OCI-LY1 (cell line): Measurements from ENCODE around the gene CT45A8.
"Not testable (repeated sequence)": the region's sequence is repeated elsewhere in the genome, so short reads cannot be mapped to it uniquely, and the experiment has no call there.

Source experiments
- H2AFZ ChIP-seq: fragments of 200-600 bp; sonication (generic), shearing (Covaris generic); 2 replicates; pipeline ENCODE4 v1.6.0; 2014; ENCODE audit warnings: antibody characterized with exemption, mild to moderate bottlenecking, low read length
- H3F3A ChIP-seq: fragments of 200-600 bp; sonication (generic), shearing (Covaris generic); 2 replicates; pipeline ENCODE4 v1.6.0; 2014; ENCODE audit warnings: mild to moderate bottlenecking, antibody characterized with exemption, low read length, moderate library complexity; ENCODE audit not compliant: insufficient read depth
- H3K27ac ChIP-seq: fragments of 200-600 bp; sonication (generic); 2 replicates; pipeline ENCODE4 v1.5.1; 2014; ENCODE audit warnings: low read length, mixed run types, mild to moderate bottlenecking, low read depth; ENCODE audit not compliant: poor library complexity, severe bottlenecking
- H3K27me3 ChIP-seq: fragments of 200-600 bp; sonication (generic); 2 replicates; pipeline ENCODE4 v1.6.0; 2014; ENCODE audit warnings: antibody characterized with exemption, mild to moderate bottlenecking, low read length, moderate library complexity; ENCODE audit not compliant: insufficient read depth
- H3K36me3 ChIP-seq: fragments of 200-600 bp; sonication (generic); 2 replicates; pipeline ENCODE4 v1.6.1; 2014; ENCODE audit warnings: mild to moderate bottlenecking, antibody characterized with exemption, low read length, moderate library complexity, mixed read lengths; ENCODE audit not compliant: insufficient read depth
- H3K4me1 ChIP-seq: fragments of 200-600 bp; sonication (generic); 2 replicates; pipeline ENCODE4 v1.5.1; 2014; ENCODE audit warnings: mild to moderate bottlenecking, low read length, moderate library complexity; ENCODE audit not compliant: insufficient read depth, severe bottlenecking
- H3K4me2 ChIP-seq: fragments of 200-600 bp; sonication (generic), shearing (Covaris generic); 2 replicates; pipeline ENCODE4 v1.6.1; 2014; ENCODE audit warnings: low read length
- H3K4me3 ChIP-seq: fragments of 200-600 bp; sonication (generic); 2 replicates; pipeline ENCODE4 v1.5.1; 2014; ENCODE audit warnings: low read length, low read depth, mild to moderate bottlenecking, mixed read lengths; ENCODE audit not compliant: poor library complexity, severe bottlenecking
- H3K79me2 ChIP-seq: fragments of 200-600 bp; shearing (Covaris generic); 2 replicates; pipeline ENCODE4 v1.6.1; 2016; ENCODE audit warnings: mixed run types, low read length, mixed read lengths; ENCODE audit not compliant: insufficient read depth
- H3K9ac ChIP-seq: fragments of 200-600 bp; sonication (generic), shearing (Covaris generic); 2 replicates; pipeline ENCODE4 v1.6.1; 2014; ENCODE audit warnings: mild to moderate bottlenecking, low read length, mixed read lengths
- H3K9me2 ChIP-seq: fragments of 200-600 bp; sonication (generic), shearing (Covaris generic); 2 replicates; pipeline ENCODE4 v1.6.1; 2014; ENCODE audit warnings: low read depth, mild to moderate bottlenecking, low read length, mixed read lengths
- H3K9me3 ChIP-seq: fragments of 200-600 bp; shearing (Covaris generic); 2 replicates; pipeline ENCODE4 v1.6.1; 2014; ENCODE audit warnings: low read length, mixed read lengths
- H4K20me1 ChIP-seq: fragments of 200-600 bp; sonication (generic), shearing (Covaris generic); 2 replicates; pipeline ENCODE4 v1.6.0; 2016; ENCODE audit warnings: mild to moderate bottlenecking, low read length; ENCODE audit not compliant: insufficient read depth
- EZH2 ChIP-seq: fragments of 200-600 bp; sonication (generic), shearing (Covaris generic); IDR thresholded peaks from 2 replicates; pipeline ENCODE4 v1.8.0; 2017; ENCODE audit warnings: borderline replicate concordance, mixed run types, mild to moderate bottlenecking, antibody characterized with exemption, low read length, moderate library complexity, mixed read lengths
- TF ChIP-seq, protein P1 (sequence below): fragments of 200-600 bp; sonication (generic), shearing (Covaris generic); IDR thresholded peaks from 2 replicates; pipeline ENCODE4 v1.5.1; 2017; ENCODE audit warnings: mild to moderate bottlenecking, antibody characterized with exemption, low read length, moderate library complexity, mixed read lengths

CT45A8 gene, protein sequence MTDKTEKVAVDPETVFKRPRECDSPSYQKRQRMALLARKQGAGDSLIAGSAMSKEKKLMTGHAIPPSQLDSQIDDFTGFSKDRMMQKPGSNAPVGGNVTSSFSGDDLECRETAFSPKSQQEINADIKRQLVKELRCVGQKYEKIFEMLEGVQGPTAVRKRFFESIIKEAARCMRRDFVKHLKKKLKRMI

DNA sequence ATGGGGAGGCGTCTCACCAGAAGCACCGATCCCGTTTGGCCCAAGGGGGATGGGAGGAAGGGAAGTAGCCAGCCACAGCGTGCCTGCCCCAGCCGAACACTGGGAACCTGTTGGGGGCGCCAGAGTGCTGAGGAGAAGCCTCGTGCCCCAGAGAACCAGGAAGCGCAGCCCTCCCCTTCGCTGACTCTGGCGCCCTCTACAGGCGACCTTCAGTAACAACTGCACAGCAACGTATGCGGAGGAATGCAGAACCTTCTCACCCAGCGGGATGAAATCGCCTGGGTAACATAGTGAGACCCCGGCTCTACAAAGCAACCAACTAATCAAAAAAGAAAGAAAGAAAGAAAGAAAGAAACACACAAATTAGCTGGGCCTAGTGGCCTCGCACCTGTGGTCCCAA lies at the start of gene CT45A8:
Gene CT45A8, minus strand, starts transcription at position 101 of the 400 bp plus-strand sequence. CDS start 3,755 bp downstream, outside the sequence.
- H3K4me1 ChIP-seq, H3F3A ChIP-seq, H3K27me3 ChIP-seq, H3K9ac ChIP-seq, H3K79me2 ChIP-seq, H3K9me2 ChIP-seq, H3K27ac ChIP-seq, H4K20me1 ChIP-seq, H2AFZ ChIP-seq, H3K4me2 ChIP-seq, H3K36me3 ChIP-seq, H3K9me3 ChIP-seq, H3K4me3 ChIP-seq: not testable (repeated sequence)

DNA sequence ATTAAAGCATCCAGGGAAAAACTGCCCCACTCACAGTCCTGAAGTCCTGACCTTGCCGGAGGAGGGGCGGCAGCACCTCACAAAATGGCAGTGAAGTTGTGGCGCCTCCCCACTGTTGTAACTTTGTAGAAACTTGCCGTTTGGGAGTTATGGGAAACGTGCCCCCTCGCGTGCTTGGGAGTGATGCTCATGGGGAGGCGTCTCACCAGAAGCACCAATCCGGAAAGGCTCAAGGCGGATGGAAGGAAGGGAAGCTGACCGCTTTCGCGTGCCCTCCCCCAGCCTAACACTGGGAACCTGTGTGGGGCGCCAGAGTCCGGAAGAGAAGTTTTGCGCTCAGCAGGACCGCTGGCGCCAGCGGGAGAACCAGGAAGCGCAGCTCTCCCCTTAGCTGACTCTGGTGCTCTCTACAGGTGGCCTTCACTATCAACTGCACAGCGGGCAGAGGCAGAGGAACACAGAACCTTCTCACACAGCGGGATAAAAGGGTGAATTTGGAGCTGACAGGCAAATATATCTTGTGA lies 39.0 kb upstream of the CT45A8 start, which contains the start of the genes CT45A10 and SAGE1:
Gene CT45A10, minus strand, starts transcription at position 151 of the 524 bp plus-strand sequence. CDS start 8,100 bp downstream, outside the sequence.
Gene SAGE1, plus strand, starts transcription at position 423 of the 524 bp plus-strand sequence. CDS start 2,527 bp downstream, outside the sequence.
- no peak within 1 kb of the TSS for H3K9ac ChIP-seq
- no peaks in the 10 kb centered on the region for H3K79me2 ChIP-seq
- H4K20me1 ChIP-seq = no peaks in the 10 kb centered on the region
- no peak within 1 kb of the TSS for H2AFZ ChIP-seq
- no peaks in the 10 kb centered on the region for H3F3A ChIP-seq
- no peak within 1 kb of the TSS for H3K27ac ChIP-seq
- H3K4me1 ChIP-seq = no peaks in the 10 kb centered on the region
- H3K9me3 ChIP-seq = no peaks in the 10 kb centered on the region
- H3K9me2 ChIP-seq = no peaks in the 10 kb centered on the region
- no peaks in the 10 kb centered on the region for H3K27me3 ChIP-seq
- H3K36me3 ChIP-seq = no peaks in the 10 kb centered on the region
- H3K4me3 ChIP-seq = no peak within 1 kb of the TSS
- TF ChIP-seq, protein P1, sequence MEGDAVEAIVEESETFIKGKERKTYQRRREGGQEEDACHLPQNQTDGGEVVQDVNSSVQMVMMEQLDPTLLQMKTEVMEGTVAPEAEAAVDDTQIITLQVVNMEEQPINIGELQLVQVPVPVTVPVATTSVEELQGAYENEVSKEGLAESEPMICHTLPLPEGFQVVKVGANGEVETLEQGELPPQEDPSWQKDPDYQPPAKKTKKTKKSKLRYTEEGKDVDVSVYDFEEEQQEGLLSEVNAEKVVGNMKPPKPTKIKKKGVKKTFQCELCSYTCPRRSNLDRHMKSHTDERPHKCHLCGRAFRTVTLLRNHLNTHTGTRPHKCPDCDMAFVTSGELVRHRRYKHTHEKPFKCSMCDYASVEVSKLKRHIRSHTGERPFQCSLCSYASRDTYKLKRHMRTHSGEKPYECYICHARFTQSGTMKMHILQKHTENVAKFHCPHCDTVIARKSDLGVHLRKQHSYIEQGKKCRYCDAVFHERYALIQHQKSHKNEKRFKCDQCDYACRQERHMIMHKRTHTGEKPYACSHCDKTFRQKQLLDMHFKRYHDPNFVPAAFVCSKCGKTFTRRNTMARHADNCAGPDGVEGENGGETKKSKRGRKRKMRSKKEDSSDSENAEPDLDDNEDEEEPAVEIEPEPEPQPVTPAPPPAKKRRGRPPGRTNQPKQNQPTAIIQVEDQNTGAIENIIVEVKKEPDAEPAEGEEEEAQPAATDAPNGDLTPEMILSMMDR = no peak
- TF ChIP-seq EZH2 = no peak
- no peak within 1 kb of the TSS for H3K4me2 ChIP-seq

DNA sequence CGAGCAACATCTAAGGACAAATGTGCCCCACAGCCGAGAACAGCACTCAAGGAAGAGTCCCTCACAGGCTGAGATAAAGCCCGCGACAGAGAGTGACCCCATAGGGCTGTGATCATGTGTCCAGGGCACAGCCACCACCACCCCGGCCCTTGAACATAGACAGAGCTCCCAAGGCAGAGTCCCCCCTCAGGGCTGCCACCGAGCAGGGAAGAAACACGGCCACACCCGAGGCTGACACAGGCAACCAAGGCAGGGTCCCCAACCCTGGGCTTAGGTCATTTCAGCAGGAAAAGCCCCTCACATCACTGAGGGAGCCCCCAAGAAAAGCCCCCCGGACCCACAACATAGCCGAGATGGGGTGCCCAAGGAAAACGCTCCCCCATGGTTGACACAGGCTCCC lies 38.4 kb upstream of the CT45A8 start:
- Histone ChIP-seq H3K79me2 (no peaks in the 10 kb centered on the region), H3K9me2 (no peaks in the 10 kb centered on the region), H3K9ac (no peak overlapping the region), H3K9me3 (no peaks in the 10 kb centered on the region), H4K20me1 (no peaks in the 10 kb centered on the region), H3K4me3 (no peak overlapping the region), H3K36me3 (no peaks in the 10 kb centered on the region), H2AFZ (no peak overlapping the region), H3K4me1 (no peaks in the 10 kb centered on the region), H3F3A (no peaks in the 10 kb centered on the region), H3K27me3 (no peaks in the 10 kb centered on the region), H3K4me2 (no peak overlapping the region), H3K27ac (no peak overlapping the region)
- no peak for TF ChIP-seq EZH2
- TF ChIP-seq, protein P1 = no peak
